WTC11 (cell line): Measurements from ENCODE around the gene UGT1A9.

Experiments
- ATF1 ChIP-seq: sonication (generic); formaldehyde crosslinking; IDR thresholded peaks from 2 replicates; pipeline ENCODE4 v1.8.1; 2023; ENCODE audit warnings: mild to moderate bottlenecking, moderate library complexity, missing genetic modification reagents
- ESRRA ChIP-seq: sonication (generic); formaldehyde crosslinking; IDR thresholded peaks from 2 replicates; pipeline ENCODE4 v1.8.1; 2022; ENCODE audit warnings: mild to moderate bottlenecking, missing genetic modification reagents, borderline replicate concordance
- MLX ChIP-seq: sonication (generic); formaldehyde crosslinking; IDR thresholded peaks from 2 replicates; pipeline ENCODE4 v1.8.1; 2023; ENCODE audit warnings: mild to moderate bottlenecking, missing genetic modification reagents, moderate library complexity

- TF ChIP-seq MLX (CRISPR knock-in tag): no peak
- no peak for TF ChIP-seq ATF1 (CRISPR knock-in tag)
- TF ChIP-seq ESRRA: no peak
Observed at GRCh38 chr2:233705911-233706506, 34.3 kb downstream of the UGT1A9 start.
